ENCODE results near the gene MT4.

Gene MT4

DNA sequence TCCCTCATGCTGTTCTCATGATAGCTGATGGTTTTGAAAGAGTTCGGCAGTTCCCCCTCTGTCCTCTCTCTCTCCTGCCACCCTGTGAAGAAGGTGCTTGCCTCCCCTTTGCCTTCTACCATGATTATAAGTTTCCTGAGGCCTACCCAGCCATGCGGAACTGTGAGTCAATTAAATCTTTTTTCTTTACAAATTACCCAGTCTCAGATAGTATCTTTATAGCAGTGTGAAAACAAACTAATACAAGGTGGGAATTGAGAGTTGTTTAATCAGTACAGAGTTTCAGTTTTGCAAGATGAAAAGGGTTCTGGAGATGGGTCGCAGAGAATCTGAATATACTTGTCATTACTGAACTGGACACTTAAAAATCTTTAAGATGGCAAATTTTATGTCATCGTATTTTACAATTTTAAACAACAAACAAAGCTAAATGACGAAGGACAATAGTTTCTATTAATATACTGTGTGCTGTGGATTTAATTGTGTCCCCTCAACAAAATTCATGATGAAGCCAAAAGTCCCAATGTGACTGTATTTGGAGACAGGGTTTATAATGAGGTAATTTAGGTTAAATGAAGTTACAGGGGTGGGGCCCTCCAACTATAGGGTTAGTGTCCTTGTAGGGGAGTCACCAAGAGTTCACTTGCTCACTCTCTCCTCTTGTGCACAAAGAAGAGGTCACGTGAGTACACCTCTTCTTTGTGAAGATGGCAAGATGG lies 28.9 kb downstream of the MT4 start:
- H3K27ac ChIP-seq, result no peak overlapping the region
- no peak for DNase-seq (ENCODE audit: low spot score)
- ChIA-PET CTCF (interaction anchor here (0.5 kb wide), 1 partner anchor 1060 kb away, joined by 4 read pairs; no protein-coding TSS in a partner anchor), POLR2A (ENCODE audit: low non-redundant PET) (no interaction called here)
- TF ChIP-seq, protein P1, sequence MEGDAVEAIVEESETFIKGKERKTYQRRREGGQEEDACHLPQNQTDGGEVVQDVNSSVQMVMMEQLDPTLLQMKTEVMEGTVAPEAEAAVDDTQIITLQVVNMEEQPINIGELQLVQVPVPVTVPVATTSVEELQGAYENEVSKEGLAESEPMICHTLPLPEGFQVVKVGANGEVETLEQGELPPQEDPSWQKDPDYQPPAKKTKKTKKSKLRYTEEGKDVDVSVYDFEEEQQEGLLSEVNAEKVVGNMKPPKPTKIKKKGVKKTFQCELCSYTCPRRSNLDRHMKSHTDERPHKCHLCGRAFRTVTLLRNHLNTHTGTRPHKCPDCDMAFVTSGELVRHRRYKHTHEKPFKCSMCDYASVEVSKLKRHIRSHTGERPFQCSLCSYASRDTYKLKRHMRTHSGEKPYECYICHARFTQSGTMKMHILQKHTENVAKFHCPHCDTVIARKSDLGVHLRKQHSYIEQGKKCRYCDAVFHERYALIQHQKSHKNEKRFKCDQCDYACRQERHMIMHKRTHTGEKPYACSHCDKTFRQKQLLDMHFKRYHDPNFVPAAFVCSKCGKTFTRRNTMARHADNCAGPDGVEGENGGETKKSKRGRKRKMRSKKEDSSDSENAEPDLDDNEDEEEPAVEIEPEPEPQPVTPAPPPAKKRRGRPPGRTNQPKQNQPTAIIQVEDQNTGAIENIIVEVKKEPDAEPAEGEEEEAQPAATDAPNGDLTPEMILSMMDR (conservative IDR thresholded peaks at IDR 0.05; ENCODE audit: low read depth), result no peak

DNA sequence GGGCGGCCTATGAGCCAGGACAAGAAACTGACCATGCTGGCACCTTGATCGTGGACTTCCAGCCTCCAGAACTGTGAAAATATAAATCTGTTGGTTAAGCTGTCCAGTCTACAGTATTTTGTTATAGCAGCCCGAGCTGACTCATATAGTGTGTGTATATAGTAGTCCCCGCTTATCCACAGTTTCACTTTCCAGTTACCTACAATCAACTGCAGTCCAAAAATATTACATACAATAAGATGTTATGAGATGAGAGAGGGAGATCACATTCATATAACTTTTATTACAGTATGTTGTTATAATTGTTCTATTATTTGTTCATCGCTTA lies 29.4 kb downstream of the MT4 start:
- no peak overlapping the region for H3K27ac ChIP-seq
- TF ChIP-seq, protein P1 (conservative IDR thresholded peaks at IDR 0.05; ENCODE audit: low read depth), result no peak
- POLR2A ChIA-PET (ENCODE audit: low non-redundant PET), result no interaction called here
- no peak for DNase-seq (ENCODE audit: low spot score)
- CTCF ChIA-PET, result no interaction called here

DNA sequence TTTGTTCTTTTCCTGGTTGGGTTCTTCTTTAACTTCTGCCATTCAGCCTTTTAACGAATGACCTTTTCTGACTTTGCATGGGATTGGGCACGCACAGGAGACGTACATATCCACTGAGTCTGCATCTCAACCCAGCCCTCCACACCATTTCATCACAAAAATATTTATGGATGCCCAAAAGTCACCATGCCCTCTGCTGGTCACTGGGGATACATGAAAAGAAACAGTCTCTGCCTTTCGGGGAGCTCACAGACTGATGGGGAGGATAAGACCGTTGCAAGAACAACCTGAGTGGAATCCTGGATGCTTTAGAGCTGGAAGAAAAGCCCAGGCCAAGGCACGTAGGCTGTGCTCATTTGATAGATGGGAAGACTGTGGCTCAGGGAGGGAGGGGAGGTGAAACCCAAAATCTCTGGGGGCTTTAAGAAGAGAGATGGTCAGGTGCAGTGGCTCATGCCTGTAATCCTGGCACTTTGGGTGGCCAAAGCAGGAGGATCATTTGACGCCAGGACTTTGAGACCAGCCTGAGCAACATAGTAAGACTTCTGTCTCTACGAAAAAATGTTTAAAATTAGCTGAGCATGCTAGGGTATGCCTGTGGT lies 35.6 kb downstream of the MT4 start:
- H3K27ac ChIP-seq, result no peak overlapping the region
- TF ChIP-seq, protein P1 (conservative IDR thresholded peaks at IDR 0.05; ENCODE audit: low read depth), result peak; percentile 82
- POLR2A ChIA-PET (ENCODE audit: low non-redundant PET), result no interaction called here
- CTCF ChIA-PET, result interaction anchor here (0.6 to 1.2 kb wide), 17 partner anchors 9 to 1391 kb away, joined by 3 to 14 read pairs (median 3); partner anchors contain the start of gene MT1E
- peak; percentile 62 for DNase-seq (ENCODE audit: low spot score)

GRCh38 chr16:56601325-56601724 lies 36.5 kb downstream of the MT4 start:
- TF ChIP-seq, protein P1 (conservative IDR thresholded peaks at IDR 0.05; ENCODE audit: low read depth), result no peak
- H3K27ac ChIP-seq, result peak overlapping the region; percentile 22; the same call in 1 of the 2 replicates
- POLR2A ChIA-PET (ENCODE audit: low non-redundant PET), result no interaction called here
- CTCF ChIA-PET, result interaction anchor here (0.6 to 1.2 kb wide), 7 partner anchors 24 to 1096 kb away, joined by 3 to 5 read pairs (median 4); no protein-coding TSS in a partner anchor
- DNase-seq (ENCODE audit: low spot score), result no peak

DNA sequence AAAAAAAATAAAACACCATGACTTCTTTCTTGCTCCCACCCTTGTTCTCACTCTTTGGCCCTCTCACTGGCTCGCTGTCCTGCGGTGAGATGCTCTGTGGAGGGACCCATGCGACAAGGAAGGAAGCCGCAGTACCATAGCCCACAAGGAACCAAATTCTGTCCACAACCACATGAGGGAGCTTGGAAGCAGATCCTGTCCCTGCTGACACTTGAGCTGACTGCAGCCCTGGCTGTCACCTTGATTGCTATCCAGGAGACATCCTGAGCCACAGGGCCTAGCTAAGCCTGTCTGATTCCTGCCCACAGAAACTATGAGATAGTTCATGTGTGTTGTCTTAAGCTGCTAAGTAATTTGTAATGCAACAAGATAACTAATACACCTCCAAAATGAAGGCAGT lies 38.7 kb downstream of the MT4 start:
- ChIA-PET POLR2A (ENCODE audit: low non-redundant PET) (interaction anchor here (0.7 kb wide), 1 partner anchor 80 kb away, joined by 3 read pairs; no protein-coding TSS in a partner anchor), CTCF (interaction anchor here (0.6 to 1.4 kb wide), 7 partner anchors 71 to 100 kb away, joined by 3 to 9 read pairs (median 4); no protein-coding TSS in a partner anchor)
- TF ChIP-seq, protein P1 (conservative IDR thresholded peaks at IDR 0.05; ENCODE audit: low read depth), result no peak; the same call in 1 of the 2 replicates
- no peak for DNase-seq (ENCODE audit: low spot score)
- peak overlapping the region; percentile 55 for H3K27ac ChIP-seq

- ChIA-PET CTCF (interaction anchor here (0.8 to 1.8 kb wide), 2 partner anchors 97 kb away, joined by 3 to 5 read pairs; no protein-coding TSS in a partner anchor), POLR2A (ENCODE audit: low non-redundant PET) (no interaction called here)
- TF ChIP-seq, protein P1 (conservative IDR thresholded peaks at IDR 0.05; ENCODE audit: low read depth), result no peak
- H3K27ac ChIP-seq, result peak overlapping the region; percentile 100
- DNase-seq (ENCODE audit: low spot score), result no peak
These were observed 40.1 kb downstream of the MT4 start for GRCh38 chr16:56604966-56605365.

All from RWPE1 (cell line).